Medulla oblongata (tissue), 1 donor: ENCODE data around the gene STARD13.

ENCODE experiments used
- DNase-seq: peaks from one replicate; pipeline ENCODE4 v3.0.0-alpha.2; 2015; ENCODE audit errors: extremely low spot score

STARD13 gene

GRCh38 chr13:33116321-33117010, 169.1 kb downstream of the STARD13 start:
- no peak for DNase-seq

GRCh38 chr13:33115274-33115673, 170.3 kb downstream of the STARD13 start:
- DNase-seq, result no peak

- no peak for DNase-seq
Observed at GRCh38 chr13:33114146-33114545, 171.4 kb downstream of the STARD13 start.

GRCh38 chr13:33112766-33113165, 172.8 kb downstream of the STARD13 start:
- DNase-seq, result no peak

GRCh38 chr13:33111414-33112110, 174.0 kb downstream of the STARD13 start:
- DNase-seq, result no peak

- DNase-seq, result peak; percentile 45
Observed at GRCh38 chr13:33110713-33111413, 174.7 kb downstream of the STARD13 start.

GRCh38 chr13:33110386-33110712, 175.2 kb downstream of the STARD13 start:
- DNase-seq, result no peak

- DNase-seq, result no peak
Observed at GRCh38 chr13:33109801-33110200, 175.8 kb downstream of the STARD13 start.

- DNase-seq, result no peak
Observed at GRCh38 chr13:33109271-33109697, 176.3 kb downstream of the STARD13 start.

GRCh38 chr13:33108620-33109019, 176.9 kb downstream of the STARD13 start:
- DNase-seq, result no peak

- no peak for DNase-seq
Observed at GRCh38 chr13:33107361-33107760, 178.2 kb downstream of the STARD13 start.

- no peak for DNase-seq
Observed at GRCh38 chr13:33106656-33107360, 178.7 kb downstream of the STARD13 start.

- peak; percentile 83 for DNase-seq
Observed at GRCh38 chr13:33105387-33106005, 180.1 kb downstream of the STARD13 start.

- no peak for DNase-seq
Observed at GRCh38 chr13:33103457-33103856, 182.1 kb downstream of the STARD13 start.

GRCh38 chr13:33101835-33102234, 183.7 kb downstream of the STARD13 start:
- no peak for DNase-seq

GRCh38 chr13:33100886-33101285, 184.7 kb downstream of the STARD13 start:
- DNase-seq, result no peak

- DNase-seq, result no peak
Observed at GRCh38 chr13:33099860-33100259, 185.7 kb downstream of the STARD13 start.

GRCh38 chr13:33096886-33097605, 188.5 kb downstream of the STARD13 start:
- no peak for DNase-seq

GRCh38 chr13:33092073-33092987, 193.2 kb downstream of the STARD13 start:
- DNase-seq, result no peak

GRCh38 chr13:33091415-33091774, 194.2 kb downstream of the STARD13 start:
- DNase-seq, result no peak
